Measurements from ENCODE around the gene PCAT6. TPM values are rescaled to one million over a fixed set of nuclear protein-coding genes. Genes with fewer than 3 reads are reported as not detected.

The PCAT6 gene
- total RNA-seq, 2 experiments from 2014 or later = 1.9 to 2.7 TPM

DNA sequence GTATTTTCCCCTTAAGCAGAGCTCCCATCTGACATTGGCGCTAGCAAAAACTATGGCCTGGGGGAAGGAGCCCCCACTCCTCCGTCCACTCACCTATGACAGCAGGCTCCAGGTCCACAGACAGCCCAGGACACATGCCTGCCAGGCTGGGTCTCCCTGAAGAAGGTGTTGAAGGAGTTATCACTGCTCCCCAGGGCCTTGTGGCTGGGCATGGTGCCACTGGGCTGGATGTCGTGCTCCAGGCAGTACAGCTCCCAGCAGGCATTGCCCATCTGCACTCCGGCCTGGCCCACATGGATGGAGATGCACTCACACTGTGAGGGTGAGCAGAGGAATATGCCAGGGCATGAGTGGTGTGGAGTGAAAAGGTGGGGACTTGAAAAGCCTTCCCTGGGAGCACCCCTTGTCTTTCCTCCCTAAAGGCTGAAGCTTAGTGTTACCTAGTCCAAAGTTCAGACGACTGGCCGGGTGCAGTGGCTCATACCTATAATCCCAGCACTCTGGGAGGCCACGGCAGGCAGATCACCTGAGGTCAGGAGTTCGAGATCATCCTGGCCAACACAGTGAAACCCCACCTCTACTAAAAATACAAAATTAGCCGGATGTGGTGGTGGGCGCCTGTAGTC, 48.1 kb downstream of the PCAT6 start:
- H3K4me1 Mint-ChIP-seq = peaks cover 10% of the 10 kb centered on the region
- H3K36me3 Mint-ChIP-seq (ENCODE audit: low read depth) = peaks cover 2% of the 10 kb centered on the region
- CTCF ChIA-PET = no interaction called here
- POLR2A ChIA-PET = no interaction called here
- peaks cover 46% of the 10 kb centered on the region for H3K27me3 Mint-ChIP-seq
- H3K27ac Mint-ChIP-seq = no peak overlapping the region
- DNase-seq = no peak
- no peaks in the 10 kb centered on the region for H3K9me3 Mint-ChIP-seq
- no peak overlapping the region for H3K4me3 Mint-ChIP-seq

DNA sequence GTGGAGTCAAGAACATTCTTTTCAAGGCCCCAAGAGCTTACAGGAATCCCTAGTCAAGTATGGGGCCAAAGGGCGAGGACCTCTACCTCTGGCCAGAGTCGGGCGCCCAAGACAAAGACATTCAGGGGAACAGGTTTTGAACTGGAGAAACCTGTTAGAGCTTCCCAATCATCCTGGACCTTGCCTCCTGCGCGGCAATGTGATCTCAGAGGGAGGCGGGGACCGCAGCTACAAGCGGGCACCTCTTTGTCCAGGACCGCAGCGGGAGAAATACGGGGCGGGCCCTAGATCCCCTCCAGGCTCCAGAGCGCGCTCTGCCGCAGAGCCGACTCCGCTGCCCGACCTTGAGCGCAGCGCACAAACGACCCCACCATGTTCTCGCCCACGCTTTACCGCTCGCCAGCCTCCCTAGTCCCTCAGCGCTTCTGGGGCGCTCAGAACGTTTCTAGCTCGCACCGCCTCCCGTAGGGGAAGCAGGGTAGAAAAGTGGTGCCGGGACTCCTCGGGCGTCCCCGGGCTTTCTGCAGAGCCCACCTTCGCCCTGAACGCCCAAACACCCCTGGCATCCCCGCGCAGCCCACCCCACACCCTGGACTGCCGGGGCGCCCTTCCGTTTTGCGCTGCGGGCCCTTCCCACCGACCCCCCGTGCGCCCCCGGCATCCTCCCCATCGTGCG, 50.1 kb downstream of the PCAT6 start:
- H3K9me3 Mint-ChIP-seq = no peaks in the 10 kb centered on the region
- peaks cover 10% of the 10 kb centered on the region for H3K4me1 Mint-ChIP-seq
- H3K4me3 Mint-ChIP-seq = peak overlapping the region; percentile 54
- peaks cover 60% of the 10 kb centered on the region for H3K27me3 Mint-ChIP-seq
- CTCF ChIA-PET = interaction anchor here (1.0 kb wide), 1 partner anchor 9 kb away, joined by 3 read pairs; no protein-coding TSS in a partner anchor
- POLR2A ChIA-PET = interaction anchor here (1.0 to 1.6 kb wide), 2 partner anchors 27 to 28 kb away, joined by 3 to 4 read pairs; no protein-coding TSS in a partner anchor
- no peak overlapping the region for H3K27ac Mint-ChIP-seq
- no peak for DNase-seq
- H3K36me3 Mint-ChIP-seq (ENCODE audit: low read depth) = peaks cover 2% of the 10 kb centered on the region

Other genes starting within 250 kb of the PCAT6 start
- not detected for gene SYT2, start 100.5 kb upstream of the PCAT6 start, total RNA-seq
- gene KDM5B, start 2.5 kb upstream of the PCAT6 start, total RNA-seq = 10 to 100 TPM; 59.5 to 70.3 TPM
- gene RABIF, start 78.2 kb downstream of the PCAT6 start, total RNA-seq = 10 to 100 TPM; 12.9 to 13.1 TPM
- 10 to 100 TPM; 27.1 to 28.9 TPM for gene KLHL12, start 116.3 kb downstream of the PCAT6 start, total RNA-seq
- 10 to 100 TPM; 72.6 to 78.1 TPM for gene ADIPOR1, start 147.4 kb downstream of the PCAT6 start, total RNA-seq
- gene CYB5R1, start 156.3 kb downstream of the PCAT6 start, total RNA-seq = 10 to 100 TPM; 19.2 to 20.2 TPM
- 10 to 100 TPM; 69.1 to 72.6 TPM for gene TMEM183A, start 196.4 kb downstream of the PCAT6 start, total RNA-seq
- gene PPFIA4, start 215.5 kb downstream of the PCAT6 start, total RNA-seq = 10 to 100 TPM; 28.9 to 29.3 TPM

Measured in activated CD4-positive, alpha-beta memory T cell treated with anti-CD3 and anti-CD28 coated beads, Interleukin-2, amount 10 ng/mL, durations not matched to agents 7 days and 5 days (primary cell).